Measurements from ENCODE around the gene RPL23.

DNA sequence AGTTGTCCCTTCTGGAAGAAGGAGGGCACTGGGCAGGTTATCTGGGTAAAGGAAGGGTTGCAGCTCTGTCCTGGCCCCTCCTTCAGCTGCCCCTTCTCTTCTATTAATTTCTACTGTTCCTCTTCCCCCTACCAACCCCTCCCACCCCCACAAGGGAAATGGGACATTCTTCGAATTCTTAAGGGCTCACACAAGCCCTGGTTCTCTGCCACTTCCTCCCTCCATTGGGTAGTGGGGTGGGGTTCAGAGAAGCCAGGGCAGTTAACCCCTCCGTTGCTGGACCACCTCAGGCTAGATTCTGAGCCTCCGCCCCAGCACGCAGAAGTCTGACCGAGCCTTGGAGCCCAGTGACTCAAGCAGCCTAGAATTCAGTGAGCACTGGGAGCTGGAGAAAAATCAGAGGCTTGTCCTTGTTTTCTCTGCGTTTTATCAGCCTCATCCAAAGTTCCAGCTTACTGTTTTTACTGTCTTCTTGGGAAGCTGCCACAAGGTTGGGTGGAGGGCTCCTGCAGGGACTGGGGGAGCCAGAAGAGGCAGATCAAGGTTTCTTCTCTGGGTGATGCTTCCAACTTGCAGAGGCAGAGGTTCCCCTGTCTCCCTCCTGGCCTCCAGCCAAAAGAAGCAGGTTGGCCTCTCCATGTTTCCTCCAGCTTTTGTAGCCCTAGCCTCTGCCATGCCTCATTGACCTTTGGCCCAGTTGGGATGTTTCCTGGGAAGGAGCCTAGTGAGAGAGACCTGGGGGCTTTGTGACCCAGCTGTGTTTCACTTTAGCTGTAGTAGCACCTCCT lies 26.6 kb upstream of the RPL23 start:
- TF ChIP-seq, protein P1, sequence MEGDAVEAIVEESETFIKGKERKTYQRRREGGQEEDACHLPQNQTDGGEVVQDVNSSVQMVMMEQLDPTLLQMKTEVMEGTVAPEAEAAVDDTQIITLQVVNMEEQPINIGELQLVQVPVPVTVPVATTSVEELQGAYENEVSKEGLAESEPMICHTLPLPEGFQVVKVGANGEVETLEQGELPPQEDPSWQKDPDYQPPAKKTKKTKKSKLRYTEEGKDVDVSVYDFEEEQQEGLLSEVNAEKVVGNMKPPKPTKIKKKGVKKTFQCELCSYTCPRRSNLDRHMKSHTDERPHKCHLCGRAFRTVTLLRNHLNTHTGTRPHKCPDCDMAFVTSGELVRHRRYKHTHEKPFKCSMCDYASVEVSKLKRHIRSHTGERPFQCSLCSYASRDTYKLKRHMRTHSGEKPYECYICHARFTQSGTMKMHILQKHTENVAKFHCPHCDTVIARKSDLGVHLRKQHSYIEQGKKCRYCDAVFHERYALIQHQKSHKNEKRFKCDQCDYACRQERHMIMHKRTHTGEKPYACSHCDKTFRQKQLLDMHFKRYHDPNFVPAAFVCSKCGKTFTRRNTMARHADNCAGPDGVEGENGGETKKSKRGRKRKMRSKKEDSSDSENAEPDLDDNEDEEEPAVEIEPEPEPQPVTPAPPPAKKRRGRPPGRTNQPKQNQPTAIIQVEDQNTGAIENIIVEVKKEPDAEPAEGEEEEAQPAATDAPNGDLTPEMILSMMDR (IDR thresholded peaks at IDR 0.05): no peak
- TF ChIP-seq POLR2AphosphoS5 (IDR thresholded peaks at IDR 0.05) (peak in 1 of 3 donors; percentile 18), POLR2A (IDR thresholded peaks at IDR 0.05) (no peak), EP300 (IDR thresholded peaks at IDR 0.05) (no peak)
